Stimulated activated CD8-positive, alpha-beta memory T cell treated with anti-CD3 and anti-CD28 coated beads, Interleukin-12 subunit alpha, Interleukin-12 subunit beta, amount 100 ng/mL, for 24 hours (primary cell): ENCODE measurements around the gene OR4L1.
"Not testable (repeated sequence)": the region's sequence is repeated elsewhere in the genome, so short reads cannot be mapped to it uniquely, and the experiment has no call there.

Source experiments
- DNase-seq: peaks from one replicate; pipeline ENCODE4 v3.0.0-alpha.2; 2020; ENCODE audit errors: extremely low read depth

Gene OR4L1

GRCh38 chr14:20059745-20060144 lies at the start of gene OR4L1:
Gene OR4L1, plus strand, starts transcription at chr14:20060045. Its CDS starts 0 bp downstream, at chr14:20060045.
- DNase-seq, result no peak

GRCh38 chr14:20019257-20019865 lies 40.5 kb upstream of the OR4L1 start, which contains the start of gene OR4K14:
Gene OR4K14, minus strand, starts transcription at chr14:20019307. Its CDS starts 4,114 bp downstream, at chr14:20015193.
- no peak for DNase-seq

GRCh38 chr14:20031058-20031457 lies 28.8 kb upstream of the OR4L1 start:
- DNase-seq, result no peak

- DNase-seq, result no peak
These were observed 24.4 kb upstream of the OR4L1 start for GRCh38 chr14:20035449-20035848.

GRCh38 chr14:20035938-20036337 lies 23.9 kb upstream of the OR4L1 start, which contains the start of gene OR4K13:
Gene OR4K13, minus strand, starts transcription at chr14:20036038. Its CDS starts 1,280 bp downstream, at chr14:20034758.
- no peak for DNase-seq

- no peak for DNase-seq
These were observed 15.6 kb upstream of the OR4L1 start for GRCh38 chr14:20044243-20044642.

- no peak for DNase-seq
These were observed 11.6 kb upstream of the OR4L1 start for GRCh38 chr14:20048202-20048601.

GRCh38 chr14:20092050-20092449 lies 32.2 kb downstream of the OR4L1 start:
- no peak for DNase-seq

GRCh38 chr14:20093442-20093841 lies 33.6 kb downstream of the OR4L1 start:
- no peak for DNase-seq

GRCh38 chr14:20098926-20099770 lies 39.3 kb downstream of the OR4L1 start:
- not testable (repeated sequence) for DNase-seq

GRCh38 chr14:20110438-20110837 lies 50.6 kb downstream of the OR4L1 start, which contains the start of gene OR4K17:
Gene OR4K17, plus strand, starts transcription at chr14:20110739. Its CDS starts 6,761 bp downstream, at chr14:20117500.
- DNase-seq, result no peak
